Sigmoid colon (tissue), 7 donors: ENCODE results near the gene KCNE2. TPM values are rescaled to one million over a fixed set of nuclear protein-coding genes. Genes with fewer than 3 reads are reported as not detected.
A peak's percentile ranks its signal among the peaks of the same experiment; 100 is the strongest.

Experiments used
- DNase-seq: peaks from one replicate; pipeline ENCODE4 v3.0.0-alpha.2; 2019
- H3K27ac ChIP-seq, 4 donors: fragments of 200-600 bp; sonication (generic); one replicate each; pipeline ENCODE4 v1.5.1; 2016 to 2019; ENCODE audit warnings: mild to moderate bottlenecking in 1 of 4
- H3K27me3 ChIP-seq, 3 donors: fragments of 200-600 bp; sonication (generic); one replicate each; pipeline ENCODE4 v1.5.1; 2019; ENCODE audit warnings: mild to moderate bottlenecking in 1 of 3
- H3K36me3 ChIP-seq, 4 donors: fragments of 200-600 bp; sonication (generic); one replicate each; pipeline ENCODE4 v1.5.1; 2016 to 2019
- H3K4me1 ChIP-seq, 4 donors: fragments of 200-600 bp; sonication (generic); one replicate each; pipeline ENCODE4 v1.5.1; 2017 to 2019
- H3K4me3 ChIP-seq, 4 donors: fragments of 200-600 bp; sonication (generic); one replicate each; pipeline ENCODE4 v1.5.1; 2017 to 2019; ENCODE audit warnings: mild to moderate bottlenecking in 2 of 4, moderate library complexity in 1 of 4
- H3K9me3 ChIP-seq, 4 donors: fragments of 200-600 bp in 3 of 4; sonication (generic) in 3 of 4; one replicate each; pipeline versions ENCODE4 v1.5.1 to v1.6.1; 2013 to 2019
- CTCF ChIP-seq, 4 experiments: fragments of 450-650 bp in 3 of 4; fragments of 200-600 bp in 1 of 4; IDR thresholded peaks; one replicate each; pipeline ENCODE4 v1.5.1; 2016 to 2019; ENCODE audit warnings: antibody characterized with exemption in 4 of 4, mild to moderate bottlenecking in 3 of 4, moderate library complexity in 2 of 4
- EP300 ChIP-seq, 4 donors: sonication (generic); formaldehyde crosslinking; IDR thresholded peaks; one replicate each; pipeline ENCODE4 v1.6.1; 2017; ENCODE audit warnings: antibody characterized with exemption in 4 of 4
- POLR2A ChIP-seq, 2 donors: fragments of 450-650 bp; IDR thresholded peaks; one replicate each; pipeline ENCODE4 v1.6.1; 2016; ENCODE audit warnings: antibody characterized with exemption in 2 of 2, mild to moderate bottlenecking in 2 of 2, moderate library complexity in 2 of 2
- POLR2AphosphoS5 ChIP-seq, 4 donors: sonication (generic); formaldehyde crosslinking; IDR thresholded peaks; one replicate each; pipeline ENCODE4 v1.6.1; 2017; ENCODE audit warnings: antibody characterized with exemption in 4 of 4
- WGBS, 2 donors: extraction: QIAGEN DNeasy Blood & Tissue Kit; methylation state at CpG; one replicate each; pipeline ENCODE4 v1.1.7; 2013; 5-methylcytosine and 5-hydroxymethylcytosine counted together
- intact Hi-C: fragments of 100-400 bp; cut with DNase I; formaldehyde crosslinking; loops from one replicate; pipeline ENCODE4 v1.15.1; 2023
- polyA plus RNA-seq, 3 donors: library from polyadenylated mRNA; stranded (reverse); fragments of 200-250 nt; gene quantifications; one replicate each; pipeline ENCODE4 v1.2.3, GENCODE V29; 2013
- total RNA-seq, 4 donors: library from RNA; depleted of rRNA; stranded (reverse); fragments of >200 nt; gene quantifications; one replicate each; pipeline ENCODE4 v1.1.0, GENCODE V29; 2016
- donor health status: healthy with polysubstance abuse.
- donor health status: Bipolar disorder and iron deficiency.
- donor health status: healthy.

KCNE2 gene
- total and polyA plus RNA-seq, 7 donors = 0.61 to 0.99 (median 0.92) TPM; not detected in 4

DNA sequence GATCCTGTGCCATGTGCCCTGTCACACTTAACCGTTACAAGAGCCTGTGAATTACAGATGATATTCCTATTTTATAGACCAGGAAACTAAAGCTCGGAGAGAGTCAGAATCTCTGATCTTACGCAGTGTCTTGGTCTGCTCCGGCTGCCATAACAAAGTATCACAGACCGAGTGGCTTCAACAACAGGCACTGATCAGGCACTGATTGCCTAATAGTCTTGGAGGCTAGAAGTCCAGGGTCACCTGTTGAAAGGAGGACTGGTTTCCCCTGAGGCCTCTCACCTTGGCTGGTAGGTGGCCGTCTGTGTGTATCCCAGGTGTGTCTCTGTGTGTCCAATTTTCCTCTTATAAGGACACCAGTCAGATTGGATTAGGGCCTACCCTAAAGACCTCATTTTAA lies 31.5 kb upstream of the KCNE2 start:
- Histone ChIP-seq H3K4me3 (no peak overlapping the region), H3K27me3 (no peaks in the 10 kb centered on the region), H3K4me1 (peaks cover 0 to 23% (median 16%) of the 10 kb centered on the region in 4 donors), H3K36me3 (no peaks in the 10 kb centered on the region), H3K27ac (no peak overlapping the region), H3K9me3 (no peaks in the 10 kb centered on the region)
- intact Hi-C loops = no loop called here
- TF ChIP-seq EP300 (IDR thresholded peaks at IDR 0.05) = no peak
- TF ChIP-seq POLR2AphosphoS5 (IDR thresholded peaks at IDR 0.05) = no peak
- TF ChIP-seq POLR2A (IDR thresholded peaks at IDR 0.05) = no peak
- no peak for TF ChIP-seq CTCF (IDR thresholded peaks at IDR 0.05)
- DNase-seq = no peak
- WGBS, 2 donors = 94 to 95% methylated on average over 6 of the region's 6 CpGs

DNA sequence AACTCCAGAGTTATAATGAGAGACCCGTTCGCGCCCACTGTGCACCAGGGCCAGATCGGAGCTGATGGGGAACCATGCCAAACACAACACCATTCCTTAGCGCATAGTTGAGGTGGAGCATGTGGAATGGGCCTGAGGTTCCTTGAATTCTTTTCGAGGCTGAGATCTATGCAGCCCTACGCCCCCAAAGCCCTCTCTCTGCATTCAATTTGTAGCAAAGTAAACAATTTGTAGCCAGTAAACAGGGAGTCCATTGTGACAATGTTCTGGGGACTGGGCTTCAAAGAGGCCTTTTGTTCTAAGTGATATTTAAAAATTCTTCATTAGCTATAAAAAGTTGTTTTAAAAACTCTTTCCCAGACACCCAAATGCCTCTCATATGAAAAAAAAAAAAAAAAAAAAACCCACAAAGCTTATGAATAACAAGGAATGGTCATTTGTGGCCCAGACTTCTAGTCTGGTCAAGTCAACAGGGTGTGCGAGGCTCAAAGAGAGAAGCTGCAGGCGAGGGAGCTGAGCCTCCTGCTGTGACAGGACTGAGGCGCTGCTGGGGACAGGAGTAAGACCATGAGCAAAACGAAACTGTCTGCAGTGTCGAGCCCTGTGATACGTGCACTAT lies 30.6 kb upstream of the KCNE2 start:
- TF ChIP-seq CTCF (IDR thresholded peaks at IDR 0.05) = no peak
- TF ChIP-seq POLR2A (IDR thresholded peaks at IDR 0.05) = no peak
- TF ChIP-seq EP300 (IDR thresholded peaks at IDR 0.05) = no peak
- no peak for TF ChIP-seq POLR2AphosphoS5 (IDR thresholded peaks at IDR 0.05)
- no peaks in the 10 kb centered on the region for H3K9me3 ChIP-seq
- no peak for DNase-seq
- no peak overlapping the region for H3K27ac ChIP-seq
- no peak overlapping the region for H3K4me3 ChIP-seq
- no peaks in the 10 kb centered on the region for H3K36me3 ChIP-seq
- intact Hi-C loops = no loop called here
- WGBS, 2 donors = 91 to 92% methylated on average over 13 of the region's 13 CpGs
- H3K27me3 ChIP-seq = no peaks in the 10 kb centered on the region
- H3K4me1 ChIP-seq = peaks cover 0 to 32% (median 23%) of the 10 kb centered on the region in 4 donors

DNA sequence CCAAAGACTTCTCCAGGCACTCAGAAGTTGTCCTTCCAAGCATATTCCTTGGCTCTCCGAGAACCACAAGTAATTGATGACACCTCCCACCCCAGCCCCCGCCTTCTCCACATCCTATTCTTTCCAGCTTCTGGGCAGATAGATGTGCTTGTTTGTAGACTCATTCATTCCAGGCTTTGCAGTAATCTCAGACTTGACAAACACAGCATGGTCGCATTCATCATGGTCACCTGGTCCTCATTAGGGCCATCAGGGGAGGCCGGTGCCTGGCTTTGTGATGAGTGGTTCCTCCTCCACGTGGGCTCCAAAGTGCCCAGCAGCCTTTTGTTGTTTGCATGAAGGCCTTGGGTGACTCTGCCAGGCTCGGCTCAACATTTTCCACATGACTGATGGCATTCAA lies 28.5 kb upstream of the KCNE2 start:
- TF ChIP-seq POLR2A (IDR thresholded peaks at IDR 0.05) (no peak), POLR2AphosphoS5 (IDR thresholded peaks at IDR 0.05) (no peak), CTCF (IDR thresholded peaks at IDR 0.05) (no peak), EP300 (IDR thresholded peaks at IDR 0.05) (no peak)
- Histone ChIP-seq H3K27me3 (no peaks in the 10 kb centered on the region), H3K36me3 (no peaks in the 10 kb centered on the region), H3K4me1 (peaks cover 0 to 32% (median 24%) of the 10 kb centered on the region in 4 donors), H3K4me3 (no peak overlapping the region), H3K9me3 (no peaks in the 10 kb centered on the region), H3K27ac (peak overlapping the region in 1 of 4 donors; percentile 78)
- DNase-seq = no peak
- WGBS, 2 donors = 74 to 77% methylated on average over 6 of the region's 6 CpGs
- intact Hi-C loops = no loop called here

DNA sequence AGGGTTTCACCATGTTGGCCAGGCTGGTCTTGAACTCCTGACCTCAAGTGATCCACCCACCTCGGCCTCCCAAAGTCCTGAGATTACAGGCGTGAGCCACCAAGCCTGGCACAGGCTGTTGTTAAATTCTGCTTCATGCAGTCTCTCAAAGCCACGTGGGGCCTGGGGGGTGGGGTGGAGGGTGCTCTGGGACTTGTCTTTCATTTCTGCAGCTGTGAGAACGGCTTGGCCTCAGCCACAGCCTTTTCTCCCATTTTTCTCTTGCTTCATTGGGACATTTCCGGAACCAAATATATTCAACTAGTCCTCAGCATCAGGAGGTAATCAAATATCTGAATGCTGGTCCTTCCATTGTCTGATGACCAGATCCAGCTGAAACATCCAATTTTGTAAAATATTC lies 27.6 kb upstream of the KCNE2 start:
- Histone ChIP-seq H3K36me3 (no peaks in the 10 kb centered on the region), H3K9me3 (no peaks in the 10 kb centered on the region), H3K4me1 (peaks cover 0 to 36% (median 25%) of the 10 kb centered on the region in 4 donors), H3K4me3 (no peak overlapping the region), H3K27ac (peak overlapping the region in 3 of 4 donors; percentile 18 to 78 (median 69)), H3K27me3 (no peaks in the 10 kb centered on the region)
- TF ChIP-seq CTCF (IDR thresholded peaks at IDR 0.05) = no peak
- TF ChIP-seq POLR2A (IDR thresholded peaks at IDR 0.05) = no peak
- intact Hi-C loops = no loop called here
- DNase-seq = no peak
- 76 to 85% methylated on average over 5 of the region's 5 CpGs for WGBS, 2 donors
